GM23248 (cell line): ENCODE data around the gene SLC8A2.

Experiments
- EZH2 ChIP-seq: fragments of 200-600 bp; sonication (generic); IDR thresholded peaks from 2 replicates; pipeline ENCODE4 v1.6.1; 2018; ENCODE audit warnings: antibody characterized with exemption, mild to moderate bottlenecking; ENCODE audit not compliant: insufficient read depth, poor library complexity, severe bottlenecking
- EZH2phosphoT487 ChIP-seq: fragments of 200-600 bp; sonication (generic); IDR thresholded peaks from 2 replicates; pipeline ENCODE4 v1.6.1; 2018; ENCODE audit warnings: antibody characterized with exemption, moderate library complexity, mild to moderate bottlenecking, low read depth; ENCODE audit not compliant: insufficient read depth

GRCh38 chr19:47497050-47497766, 25.5 kb upstream of the SLC8A2 start:
- TF ChIP-seq EZH2phosphoT487 (no peak), EZH2 (no peak)
